ENCODE measurements around the gene LRRTM2.

GRCh38 chr5:138832218-138832617 lies 42.9 kb downstream of the LRRTM2 start:
- TF ChIP-seq CTCF (IDR thresholded peaks at IDR 0.05; ENCODE audit: borderline replicate concordance, extremely low read depth, low read length, poor library complexity, severe bottlenecking) (no peak), EZH2 (IDR thresholded peaks at IDR 0.05; ENCODE audit: borderline replicate concordance, low read depth, low read length, severe bottlenecking) (no peak)
